GM12878 (cell line): ENCODE data around the gene MGMT. TPM values are rescaled to one million over a fixed set of nuclear protein-coding genes. Genes with fewer than 3 reads are reported as not detected.

Experiments
- ATAC-seq: fragments of 200-7000 bp; cut with Tn5 transposase; 3 replicates; pipeline ENCODE4 v1.9.1; 2020; ENCODE audit warnings: mild to moderate bottlenecking, moderate library complexity
- BruUV-seq: library from RNA; stranded (reverse); fragments of 400-500 nt; replicated peaks from 2 replicates; lab custom pipeline; 2021; lab: Mats Ljungman, UMichigan
- CTCF ChIA-PET: fragments of 300-600 bp; sonication (Branson Sonifier 250); formaldehyde crosslinking; extraction: SDS; loops from one replicate; lab custom pipeline; 2021; ENCODE audit warnings: inconsistent platforms; lab: Yijun Ruan, JAX
- POLR2A ChIA-PET: fragments of 350-600 bp; formaldehyde crosslinking; extraction: SDS; loops from one replicate; lab custom pipeline; 2021; ENCODE audit warnings: inconsistent platforms; lab: Charles Lee
- RAD21 ChIA-PET: fragments of 300-600 bp; sonication (Branson Sonifier 250); formaldehyde crosslinking; loops from one replicate; lab custom pipeline; 2023; ENCODE audit warnings: antibody characterized with exemption; ENCODE audit not compliant: unreplicated experiment; lab: Charles Lee
- SMC1A ChIA-PET: fragments of 300-600 bp; sonication (Branson Sonifier 250); formaldehyde crosslinking; loops from one replicate; lab custom pipeline; 2023; ENCODE audit not compliant: unreplicated experiment, uncharacterized antibody; lab: Charles Lee
- DNase-seq: peaks from one replicate; pipeline ENCODE4 v3.0.0-alpha.2; 2011; ENCODE audit warnings: low read depth, low spot score
- FAIRE-seq: peaks from 3 replicates; lab custom pipeline; 2011; peaks lifted over from hg19 to GRCh38; lab: Jason Lieb, UNC
- H2AFZ ChIP-seq: 2 replicates; pipeline ENCODE4 v1.6.0; 2011; ENCODE audit warnings: low read depth, low read length, control low read depth; ENCODE audit not compliant: control insufficient read depth
- H3K27ac ChIP-seq: 2 replicates; pipeline ENCODE4 v1.5.1; 2011; ENCODE audit warnings: control low read depth; ENCODE audit not compliant: control insufficient read depth, insufficient read depth
- H3K27me3 ChIP-seq, 2 experiments: replicated peaks in 1 of 2; 2 replicates each; pipeline versions ENCODE4 v1.6.0 to v1.6.1; 2011; ENCODE audit warnings: low read length in 1 of 2; ENCODE audit not compliant: control insufficient read depth in 2 of 2, insufficient read depth in 2 of 2
- H3K36me3 ChIP-seq, 2 experiments: 2 replicates each; pipeline ENCODE4 v1.5.1; 2011; ENCODE audit warnings: low read length in 1 of 2; ENCODE audit not compliant: control insufficient read depth in 2 of 2, insufficient read depth in 2 of 2
- H3K4me1 ChIP-seq: 2 replicates; pipeline ENCODE4 v1.6.1; 2011; ENCODE audit warnings: mild to moderate bottlenecking, low read length, moderate library complexity, mixed read lengths; ENCODE audit not compliant: control insufficient read depth, insufficient read depth
- H3K4me2 ChIP-seq: 2 replicates; pipeline ENCODE4 v1.6.0; 2011; ENCODE audit warnings: control low read depth; ENCODE audit not compliant: control insufficient read depth, insufficient read depth
- H3K4me3 ChIP-seq: fragments of 200-600 bp; sonication (generic); 2 replicates; pipeline ENCODE4 v1.5.1; 2016
- H3K79me2 ChIP-seq: 2 replicates; pipeline ENCODE4 v1.6.0; 2011; ENCODE audit warnings: low read length; ENCODE audit not compliant: control insufficient read depth, insufficient read depth
- H3K9ac ChIP-seq: 2 replicates; pipeline ENCODE4 v1.8.0; 2011; ENCODE audit warnings: low read length, control low read depth, mixed read lengths; ENCODE audit not compliant: control insufficient read depth, insufficient read depth
- H3K9me3 ChIP-seq: replicated peaks from 3 replicates; pipeline ENCODE4 v1.5.1; 2011; ENCODE audit warnings: mild to moderate bottlenecking, low read length; ENCODE audit not compliant: control insufficient read depth, insufficient read depth
- H4K20me1 ChIP-seq: 2 replicates; pipeline ENCODE4 v1.6.0; 2011; ENCODE audit not compliant: control insufficient read depth, insufficient read depth
- BCL11A ChIP-seq: IDR thresholded peaks from 2 replicates; pipeline ENCODE4 v1.6.1; 2011; ENCODE audit warnings: low read depth, low read length
- CREM ChIP-seq: IDR thresholded peaks from 2 replicates; pipeline ENCODE4 v1.6.1; 2014; ENCODE audit warnings: antibody characterized with exemption, low read depth
- DPF2 ChIP-seq: fragments of 450-650 bp; IDR thresholded peaks from 2 replicates; pipeline ENCODE4 v1.6.1; 2017; ENCODE audit warnings: mild to moderate bottlenecking
- EED ChIP-seq: sonication (generic); IDR thresholded peaks from 2 replicates; pipeline ENCODE4 v1.6.1; 2016; ENCODE audit warnings: antibody characterized with exemption, low read depth
- ESRRA ChIP-seq: IDR thresholded peaks from 2 replicates; pipeline ENCODE4 v1.6.1; 2012; ENCODE audit warnings: mild to moderate bottlenecking, low read length, improper control_type of control experiment
- RUNX3 ChIP-seq: IDR thresholded peaks from 2 replicates; pipeline ENCODE4 v1.6.1; 2012; ENCODE audit warnings: low read length, inconsistent platforms
- STAT3 ChIP-seq: IDR thresholded peaks from 2 replicates; pipeline ENCODE4 v1.6.1; 2011; ENCODE audit warnings: low read depth, low read length, improper control_type of control experiment
- ZBED1 ChIP-seq: IDR thresholded peaks from 2 replicates; pipeline ENCODE4 v1.6.1; 2016; ENCODE audit warnings: borderline replicate concordance
- ZNF207 ChIP-seq: fragments of 450-650 bp; IDR thresholded peaks from 2 replicates; pipeline ENCODE4 v1.6.1; 2014; ENCODE audit warnings: antibody characterized with exemption, mild to moderate bottlenecking, borderline replicate concordance
- ZNF217 ChIP-seq: fragments of 450-650 bp; IDR thresholded peaks from 2 replicates; pipeline ENCODE4 v1.6.1; 2017; ENCODE audit warnings: antibody characterized with exemption, mild to moderate bottlenecking
- WGBS: methylation state at CpG from one replicate; pipeline ENCODE4 v1.1.6; 2016; ENCODE audit warnings: low lambda C conversion rate; ENCODE audit not compliant: insufficient replicate concordance, insufficient coverage; ENCODE audit errors: missing lambda C conversion rate; 5-methylcytosine and 5-hydroxymethylcytosine counted together
- in situ Hi-C: fragments of 300-500 bp; cut with MboI; formaldehyde crosslinking; loops from 9 replicates; pipeline ENCODE4 v1.14.3; 2018; ENCODE audit warnings: mixed read lengths
- intact Hi-C: fragments of 100-400 bp; cut with micrococcal nuclease; formaldehyde crosslinking; loops from one replicate; pipeline ENCODE4 v1.14.2; 2022; ENCODE audit not compliant: unreplicated experiment
- polyA plus RNA-seq, 11 experiments: library from polyadenylated mRNA; depleted of rRNA in 4 of 11; unstranded in 6 of 11; stranded (reverse) in 5 of 11; fragments of >200 nt; fragmentation: Nextera tagmentation in 4 of 11; fragmentation: Illumina TruSeq in 1 of 11; extraction: Ambion mirVana in 4 of 11; extraction: Trizol in 1 of 11; gene quantifications; 1 replicate in 1 of 11; 2 replicates in 10 of 11; pipeline versions ENCODE4 v1.2.1 to v1.2.3, GENCODE V29; 2011 to 2016; ENCODE audit warnings: inconsistent platforms in 2 of 11, missing spikeins in 2 of 11, low read depth in 1 of 11
- total RNA-seq, 4 experiments: library from RNA; depleted of rRNA in 3 of 4; stranded (reverse); fragments of >200 nt in 3 of 4; fragmentation: Illumina TruSeq in 1 of 4; extraction: Trizol in 1 of 4; gene quantifications; 2 replicates each; pipeline versions ENCODE4 v1.2.1 to v1.2.3, GENCODE V29; 2013 to 2021
- TF ChIP-seq, protein P1 (sequence below): IDR thresholded peaks from 2 replicates; pipeline ENCODE4 v1.6.1; 2011; ENCODE audit warnings: mild to moderate bottlenecking, low read depth, low read length, moderate library complexity; ENCODE audit not compliant: insufficient replicate concordance
- TF ChIP-seq, protein P2 (sequence below), 3 experiments: IDR thresholded peaks in 2 of 3; conservative IDR thresholded peaks in 1 of 3; 2 replicates each; pipeline ENCODE4 v1.5.1; 2011; ENCODE audit warnings: low read depth in 3 of 3, low read length in 3 of 3, mild to moderate bottlenecking in 3 of 3, control low read depth in 2 of 3, moderate library complexity in 2 of 3, inconsistent platforms in 1 of 3, mixed read lengths in 1 of 3; ENCODE audit not compliant: control insufficient read depth in 2 of 3, insufficient read depth in 1 of 3; ENCODE audit errors: extremely low read depth in 1 of 3
- TF ChIP-seq, protein P3 (sequence below): fragments of 450-650 bp; conservative IDR thresholded peaks from 2 replicates; pipeline ENCODE4 v1.6.1; 2017; ENCODE audit warnings: mild to moderate bottlenecking, moderate library complexity
- TF ChIP-seq, protein P4 (sequence below): fragments of 450-650 bp; IDR thresholded peaks from 2 replicates; pipeline ENCODE4 v1.6.1; 2017; ENCODE audit warnings: mild to moderate bottlenecking
- TF ChIP-seq, protein P5 (sequence below): IDR thresholded peaks from 2 replicates; pipeline ENCODE4 v1.6.1; 2011; ENCODE audit warnings: low read depth, low read length, improper control_type of control experiment, borderline replicate concordance

The MGMT gene
- total and polyA plus RNA-seq, 10 of the 15 experiments (the other 5 are each of a cell fraction or from before 2014, with no cell fraction given) = 0.16 to 24.2 (median 13.3) TPM

DNA sequence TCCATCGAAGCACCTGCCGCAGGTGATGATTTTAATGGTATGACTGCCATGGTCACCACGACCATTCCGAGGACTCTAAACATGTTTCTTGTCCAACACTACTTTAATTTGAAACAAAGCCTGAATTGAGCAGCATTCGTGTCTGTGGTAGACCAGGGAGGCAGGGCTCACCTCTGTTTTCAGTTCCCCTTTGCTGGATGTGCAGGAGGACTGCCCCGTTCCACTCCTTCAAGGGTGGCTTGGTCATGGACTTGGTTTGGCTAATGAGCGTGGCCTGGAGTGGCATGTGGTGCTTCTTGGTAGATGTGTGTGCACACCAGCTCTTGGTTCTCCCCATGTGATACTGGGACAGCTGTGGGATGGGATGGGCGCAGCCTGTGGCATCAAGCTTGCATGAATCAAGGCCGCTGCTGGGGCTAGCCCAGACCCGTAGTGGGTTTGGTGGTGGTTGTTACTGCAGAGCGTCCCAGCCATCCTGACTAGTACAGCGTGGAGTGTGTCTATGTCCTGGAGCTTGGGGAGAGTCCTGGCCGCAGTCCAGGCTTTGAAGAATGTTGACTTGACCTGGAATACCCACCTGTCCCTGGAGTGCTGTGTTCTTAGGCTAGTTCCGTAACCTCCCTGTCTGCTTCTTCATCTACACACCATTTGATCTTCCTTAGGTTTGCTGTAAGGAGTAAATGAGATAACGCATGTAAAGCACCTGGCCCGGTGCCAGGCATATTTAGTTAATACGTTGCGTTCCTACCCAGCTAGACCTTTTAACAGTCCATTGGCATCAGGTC, 34.8 kb downstream of the MGMT start (continued):
- TF ChIP-seq, protein P1, sequence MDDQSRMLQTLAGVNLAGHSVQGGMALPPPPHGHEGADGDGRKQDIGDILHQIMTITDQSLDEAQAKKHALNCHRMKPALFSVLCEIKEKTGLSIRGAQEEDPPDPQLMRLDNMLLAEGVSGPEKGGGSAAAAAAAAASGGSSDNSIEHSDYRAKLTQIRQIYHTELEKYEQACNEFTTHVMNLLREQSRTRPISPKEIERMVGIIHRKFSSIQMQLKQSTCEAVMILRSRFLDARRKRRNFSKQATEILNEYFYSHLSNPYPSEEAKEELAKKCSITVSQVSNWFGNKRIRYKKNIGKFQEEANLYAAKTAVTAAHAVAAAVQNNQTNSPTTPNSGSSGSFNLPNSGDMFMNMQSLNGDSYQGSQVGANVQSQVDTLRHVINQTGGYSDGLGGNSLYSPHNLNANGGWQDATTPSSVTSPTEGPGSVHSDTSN = peak; percentile 32
- peak; percentile 55; the same call in 1 of the 2 replicates for TF ChIP-seq BCL11A
- TF ChIP-seq CREM = no peak

DNA sequence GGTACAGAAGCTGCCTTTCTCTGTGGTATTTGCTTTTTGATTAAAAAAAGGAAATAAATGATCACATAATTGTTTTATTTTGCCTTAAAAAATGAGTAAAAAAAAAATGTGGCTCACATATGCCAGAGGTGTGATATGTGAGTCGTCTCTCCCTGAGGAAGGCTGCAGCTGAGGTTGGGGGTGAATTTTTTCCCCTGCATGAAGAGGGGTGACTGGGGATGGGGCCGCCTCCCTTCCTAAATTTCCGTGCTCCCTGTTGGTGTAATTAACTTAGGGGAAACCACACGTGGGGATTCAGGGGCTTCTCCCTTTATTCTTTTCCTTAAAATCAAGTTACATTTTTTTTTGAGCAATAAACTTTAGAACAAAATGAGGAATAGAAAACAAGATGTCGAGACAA, 35.4 kb downstream of the MGMT start:
- Histone ChIP-seq H3K4me2 (no peak overlapping the region), H3K27me3 (no peaks in the 10 kb centered on the region), H2AFZ (no peak overlapping the region), H4K20me1 (no peaks in the 10 kb centered on the region), H3K9me3 (peaks cover 4% of the 10 kb centered on the region), H3K36me3 (no peaks in the 10 kb centered on the region), H3K27ac (no peak overlapping the region), H3K9ac (no peak overlapping the region), H3K4me3 (no peak overlapping the region), H3K4me1 (peaks cover 11% of the 10 kb centered on the region), H3K79me2 (no peaks in the 10 kb centered on the region)
- in situ Hi-C loops (no loop called here), intact Hi-C loops (no loop called here)
- no peak for DNase-seq
- FAIRE-seq = no peak
- 97% methylated on average over 5 of the region's 5 CpGs for WGBS
- ChIA-PET SMC1A (no interaction called here), POLR2A (no interaction called here), CTCF (no interaction called here), RAD21 (no interaction called here)
- ATAC-seq = no peak
- BruUV-seq = no TSS peak
- TF ChIP-seq EED = no peak
- TF ChIP-seq, protein P2, sequence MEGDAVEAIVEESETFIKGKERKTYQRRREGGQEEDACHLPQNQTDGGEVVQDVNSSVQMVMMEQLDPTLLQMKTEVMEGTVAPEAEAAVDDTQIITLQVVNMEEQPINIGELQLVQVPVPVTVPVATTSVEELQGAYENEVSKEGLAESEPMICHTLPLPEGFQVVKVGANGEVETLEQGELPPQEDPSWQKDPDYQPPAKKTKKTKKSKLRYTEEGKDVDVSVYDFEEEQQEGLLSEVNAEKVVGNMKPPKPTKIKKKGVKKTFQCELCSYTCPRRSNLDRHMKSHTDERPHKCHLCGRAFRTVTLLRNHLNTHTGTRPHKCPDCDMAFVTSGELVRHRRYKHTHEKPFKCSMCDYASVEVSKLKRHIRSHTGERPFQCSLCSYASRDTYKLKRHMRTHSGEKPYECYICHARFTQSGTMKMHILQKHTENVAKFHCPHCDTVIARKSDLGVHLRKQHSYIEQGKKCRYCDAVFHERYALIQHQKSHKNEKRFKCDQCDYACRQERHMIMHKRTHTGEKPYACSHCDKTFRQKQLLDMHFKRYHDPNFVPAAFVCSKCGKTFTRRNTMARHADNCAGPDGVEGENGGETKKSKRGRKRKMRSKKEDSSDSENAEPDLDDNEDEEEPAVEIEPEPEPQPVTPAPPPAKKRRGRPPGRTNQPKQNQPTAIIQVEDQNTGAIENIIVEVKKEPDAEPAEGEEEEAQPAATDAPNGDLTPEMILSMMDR (IDR thresholded peaks at IDR 0.05 in 2 of 3, conservative IDR thresholded peaks at IDR 0.05 in 1 of 3; ENCODE audit: control insufficient read depth in 2 of 3, extremely low read depth in 1 of 3, insufficient read depth in 1 of 3, low read depth in 3 of 3, low read length in 3 of 3) = no peak
- TF ChIP-seq ZNF217 = no peak
- no peak for TF ChIP-seq ESRRA
- no peak for TF ChIP-seq ZNF207
- TF ChIP-seq ZBED1 = no peak
- TF ChIP-seq BCL11A = no peak
- TF ChIP-seq DPF2 = no peak
- no peak for TF ChIP-seq STAT3
- TF ChIP-seq, protein P3, sequence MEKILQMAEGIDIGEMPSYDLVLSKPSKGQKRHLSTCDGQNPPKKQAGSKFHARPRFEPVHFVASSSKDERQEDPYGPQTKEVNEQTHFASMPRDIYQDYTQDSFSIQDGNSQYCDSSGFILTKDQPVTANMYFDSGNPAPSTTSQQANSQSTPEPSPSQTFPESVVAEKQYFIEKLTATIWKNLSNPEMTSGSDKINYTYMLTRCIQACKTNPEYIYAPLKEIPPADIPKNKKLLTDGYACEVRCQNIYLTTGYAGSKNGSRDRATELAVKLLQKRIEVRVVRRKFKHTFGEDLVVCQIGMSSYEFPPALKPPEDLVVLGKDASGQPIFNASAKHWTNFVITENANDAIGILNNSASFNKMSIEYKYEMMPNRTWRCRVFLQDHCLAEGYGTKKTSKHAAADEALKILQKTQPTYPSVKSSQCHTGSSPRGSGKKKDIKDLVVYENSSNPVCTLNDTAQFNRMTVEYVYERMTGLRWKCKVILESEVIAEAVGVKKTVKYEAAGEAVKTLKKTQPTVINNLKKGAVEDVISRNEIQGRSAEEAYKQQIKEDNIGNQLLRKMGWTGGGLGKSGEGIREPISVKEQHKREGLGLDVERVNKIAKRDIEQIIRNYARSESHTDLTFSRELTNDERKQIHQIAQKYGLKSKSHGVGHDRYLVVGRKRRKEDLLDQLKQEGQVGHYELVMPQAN = no peak
- TF ChIP-seq RUNX3 = no peak
- TF ChIP-seq, protein P4, sequence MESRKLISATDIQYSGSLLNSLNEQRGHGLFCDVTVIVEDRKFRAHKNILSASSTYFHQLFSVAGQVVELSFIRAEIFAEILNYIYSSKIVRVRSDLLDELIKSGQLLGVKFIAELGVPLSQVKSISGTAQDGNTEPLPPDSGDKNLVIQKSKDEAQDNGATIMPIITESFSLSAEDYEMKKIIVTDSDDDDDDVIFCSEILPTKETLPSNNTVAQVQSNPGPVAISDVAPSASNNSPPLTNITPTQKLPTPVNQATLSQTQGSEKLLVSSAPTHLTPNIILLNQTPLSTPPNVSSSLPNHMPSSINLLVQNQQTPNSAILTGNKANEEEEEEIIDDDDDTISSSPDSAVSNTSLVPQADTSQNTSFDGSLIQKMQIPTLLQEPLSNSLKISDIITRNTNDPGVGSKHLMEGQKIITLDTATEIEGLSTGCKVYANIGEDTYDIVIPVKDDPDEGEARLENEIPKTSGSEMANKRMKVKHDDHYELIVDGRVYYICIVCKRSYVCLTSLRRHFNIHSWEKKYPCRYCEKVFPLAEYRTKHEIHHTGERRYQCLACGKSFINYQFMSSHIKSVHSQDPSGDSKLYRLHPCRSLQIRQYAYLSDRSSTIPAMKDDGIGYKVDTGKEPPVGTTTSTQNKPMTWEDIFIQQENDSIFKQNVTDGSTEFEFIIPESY = no peak
- TF ChIP-seq, protein P5, sequence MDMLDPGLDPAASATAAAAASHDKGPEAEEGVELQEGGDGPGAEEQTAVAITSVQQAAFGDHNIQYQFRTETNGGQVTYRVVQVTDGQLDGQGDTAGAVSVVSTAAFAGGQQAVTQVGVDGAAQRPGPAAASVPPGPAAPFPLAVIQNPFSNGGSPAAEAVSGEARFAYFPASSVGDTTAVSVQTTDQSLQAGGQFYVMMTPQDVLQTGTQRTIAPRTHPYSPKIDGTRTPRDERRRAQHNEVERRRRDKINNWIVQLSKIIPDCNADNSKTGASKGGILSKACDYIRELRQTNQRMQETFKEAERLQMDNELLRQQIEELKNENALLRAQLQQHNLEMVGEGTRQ = no peak
